DND-41 (cell line): Measurements from ENCODE around the gene SLC2A4RG.

Experiments used
- EZH2 ChIP-seq: IDR thresholded peaks from 3 replicates; pipeline ENCODE4 v1.6.1; 2012; ENCODE audit warnings: borderline replicate concordance, low read depth, mild to moderate bottlenecking, moderate library complexity, low read length, inconsistent platforms; ENCODE audit not compliant: severe bottlenecking
- TF ChIP-seq, protein P1 (sequence below): IDR thresholded peaks from 2 replicates; pipeline ENCODE4 v1.5.1; 2012; ENCODE audit warnings: borderline replicate concordance, low read length, moderate library complexity, mild to moderate bottlenecking; ENCODE audit not compliant: poor library complexity, severe bottlenecking; ENCODE audit errors: extremely low read depth

DNA sequence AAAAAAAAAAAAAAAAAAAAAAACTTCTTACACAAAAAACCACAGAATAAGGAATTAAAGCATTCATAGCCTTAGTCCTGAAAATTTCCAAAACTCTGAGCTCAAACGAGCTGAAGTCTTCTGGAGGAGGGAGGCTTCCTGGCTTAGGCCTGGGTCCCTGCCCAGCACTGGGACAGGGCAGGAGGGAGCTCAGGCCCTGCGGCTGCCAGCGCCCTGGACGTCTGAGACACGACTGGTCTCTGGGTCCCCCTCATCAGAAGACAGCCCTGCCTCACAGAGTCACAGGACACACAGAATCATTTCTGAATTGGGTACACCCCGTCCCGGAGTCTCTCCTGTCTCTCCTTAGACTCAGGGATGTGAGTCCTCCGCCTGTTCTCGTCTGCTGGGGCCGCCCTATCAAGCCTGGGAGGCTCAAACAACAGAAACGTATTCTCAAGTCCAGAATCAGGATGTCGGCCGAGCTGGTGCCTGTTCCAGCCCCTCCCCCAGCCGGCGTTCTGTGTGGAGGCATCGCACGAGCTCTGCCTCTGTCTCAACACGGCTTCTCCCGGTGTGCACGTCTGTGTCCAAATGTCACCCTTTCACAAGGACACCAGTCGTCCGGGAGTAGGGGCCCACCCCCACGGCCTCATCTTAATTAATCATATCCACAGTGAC lies 52.1 kb downstream of the SLC2A4RG start:
- TF ChIP-seq, protein P1, sequence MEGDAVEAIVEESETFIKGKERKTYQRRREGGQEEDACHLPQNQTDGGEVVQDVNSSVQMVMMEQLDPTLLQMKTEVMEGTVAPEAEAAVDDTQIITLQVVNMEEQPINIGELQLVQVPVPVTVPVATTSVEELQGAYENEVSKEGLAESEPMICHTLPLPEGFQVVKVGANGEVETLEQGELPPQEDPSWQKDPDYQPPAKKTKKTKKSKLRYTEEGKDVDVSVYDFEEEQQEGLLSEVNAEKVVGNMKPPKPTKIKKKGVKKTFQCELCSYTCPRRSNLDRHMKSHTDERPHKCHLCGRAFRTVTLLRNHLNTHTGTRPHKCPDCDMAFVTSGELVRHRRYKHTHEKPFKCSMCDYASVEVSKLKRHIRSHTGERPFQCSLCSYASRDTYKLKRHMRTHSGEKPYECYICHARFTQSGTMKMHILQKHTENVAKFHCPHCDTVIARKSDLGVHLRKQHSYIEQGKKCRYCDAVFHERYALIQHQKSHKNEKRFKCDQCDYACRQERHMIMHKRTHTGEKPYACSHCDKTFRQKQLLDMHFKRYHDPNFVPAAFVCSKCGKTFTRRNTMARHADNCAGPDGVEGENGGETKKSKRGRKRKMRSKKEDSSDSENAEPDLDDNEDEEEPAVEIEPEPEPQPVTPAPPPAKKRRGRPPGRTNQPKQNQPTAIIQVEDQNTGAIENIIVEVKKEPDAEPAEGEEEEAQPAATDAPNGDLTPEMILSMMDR: no peak
- no peak for TF ChIP-seq EZH2
